SK-N-SH treated with all-trans-retinoic acid at 6 μM for 48 hours (cell line): ENCODE results near the gene SERPINB5.

Source experiments
- ATAC-seq: fragments of 200-7000 bp; cut with Tn5 transposase; 3 replicates; pipeline ENCODE4 v1.9.1; 2020; ENCODE audit warnings: mild to moderate bottlenecking, moderate library complexity
- ARNTL ChIP-seq: fragments of 450-650 bp; formaldehyde crosslinking; IDR thresholded peaks from 2 replicates; pipeline ENCODE4 v1.5.0; 2020; ENCODE audit warnings: low read depth, mild to moderate bottlenecking, moderate library complexity, borderline replicate concordance
- BACH2 ChIP-seq: fragments of 250-450 bp; sonication (Bioruptor Pico); IDR thresholded peaks from 2 replicates; pipeline ENCODE4 v1.9.0; 2021; ENCODE audit warnings: mild to moderate bottlenecking, borderline replicate concordance
- CREB5 ChIP-seq: fragments of 250-450 bp; sonication (Bioruptor Pico); IDR thresholded peaks from 2 replicates; pipeline ENCODE4 v1.5.1; 2020; ENCODE audit warnings: low read depth, mild to moderate bottlenecking, moderate library complexity
- CSDC2 ChIP-seq: fragments of 250-450 bp; sonication (Bioruptor Pico); IDR thresholded peaks from 2 replicates; pipeline ENCODE4 v1.5.0; 2020; ENCODE audit warnings: mild to moderate bottlenecking, moderate library complexity
- ESRRG ChIP-seq: fragments of 250-450 bp; sonication (Bioruptor Pico); IDR thresholded peaks from 2 replicates; pipeline ENCODE4 v1.6.1; 2021; ENCODE audit warnings: mild to moderate bottlenecking
- GLIS3 ChIP-seq: fragments of 250-450 bp; sonication (Bioruptor Pico); IDR thresholded peaks from 2 replicates; pipeline ENCODE4 v1.5.0; 2020; ENCODE audit warnings: mild to moderate bottlenecking, moderate library complexity
- OSR1 ChIP-seq: fragments of 250-450 bp; sonication (Bioruptor Pico); IDR thresholded peaks from 2 replicates; pipeline ENCODE4 v1.8.0; 2022; ENCODE audit warnings: moderate library complexity, mild to moderate bottlenecking, inconsistent platforms
- PATZ1 ChIP-seq: fragments of 250-450 bp; sonication (Bioruptor Pico); IDR thresholded peaks from 2 replicates; pipeline ENCODE4 v1.8.0; 2020; ENCODE audit warnings: mild to moderate bottlenecking, moderate library complexity, borderline replicate concordance
- POU6F1 ChIP-seq: fragments of 250-450 bp; sonication (Bioruptor Pico); IDR thresholded peaks from 2 replicates; pipeline ENCODE4 v1.8.0; 2021; ENCODE audit warnings: low read depth, mild to moderate bottlenecking, moderate library complexity, borderline replicate concordance
- PPARA ChIP-seq: fragments of 250-450 bp; sonication (Bioruptor Pico); IDR thresholded peaks from 2 replicates; pipeline ENCODE4 v1.5.0; 2020; ENCODE audit warnings: mild to moderate bottlenecking, borderline replicate concordance
- RARB ChIP-seq: fragments of 250-450 bp; sonication (Bioruptor Pico); IDR thresholded peaks from 2 replicates; pipeline ENCODE4 v1.8.0; 2021; ENCODE audit warnings: mild to moderate bottlenecking, moderate library complexity
- TCF4 ChIP-seq: fragments of 250-450 bp; sonication (Bioruptor Pico); IDR thresholded peaks from 2 replicates; pipeline ENCODE4 v1.8.0; 2021; ENCODE audit warnings: mild to moderate bottlenecking, moderate library complexity, borderline replicate concordance
- TOX ChIP-seq: fragments of 250-450 bp; sonication (Bioruptor Pico); IDR thresholded peaks from 2 replicates; pipeline ENCODE4 v1.8.0; 2021; ENCODE audit warnings: mild to moderate bottlenecking, moderate library complexity, borderline replicate concordance
- TSHZ2 ChIP-seq: fragments of 250-450 bp; sonication (Bioruptor Pico); IDR thresholded peaks from 2 replicates; pipeline ENCODE4 v1.5.0; 2020; ENCODE audit warnings: mild to moderate bottlenecking, moderate library complexity
- ZC3H10 ChIP-seq: fragments of 250-450 bp; sonication (Bioruptor Pico); IDR thresholded peaks from 2 replicates; pipeline ENCODE4 v1.5.1; 2021; ENCODE audit warnings: mild to moderate bottlenecking, moderate library complexity
- ZFP3 ChIP-seq: fragments of 250-450 bp; sonication (Bioruptor Pico); IDR thresholded peaks from 2 replicates; pipeline ENCODE4 v1.5.0; 2020; ENCODE audit warnings: mild to moderate bottlenecking, moderate library complexity
- ZFP30 ChIP-seq: fragments of 450-650 bp; formaldehyde crosslinking; IDR thresholded peaks from 2 replicates; pipeline ENCODE4 v1.5.0; 2022; ENCODE audit warnings: mild to moderate bottlenecking, moderate library complexity
- ZNF565 ChIP-seq: fragments of 450-650 bp; formaldehyde crosslinking; conservative IDR thresholded peaks from 2 replicates; pipeline ENCODE4 v1.5.0; 2020; ENCODE audit warnings: low read depth, mild to moderate bottlenecking, moderate library complexity
- ZNF8 ChIP-seq: fragments of 450-650 bp; formaldehyde crosslinking; IDR thresholded peaks from 2 replicates; pipeline ENCODE4 v1.5.0; 2020; ENCODE audit warnings: mild to moderate bottlenecking, moderate library complexity
- TF ChIP-seq, protein P1 (sequence below): fragments of 250-450 bp; sonication (Bioruptor Pico); IDR thresholded peaks from 2 replicates; pipeline ENCODE4 v1.5.1; 2021; ENCODE audit warnings: mild to moderate bottlenecking, moderate library complexity

The SERPINB5 gene

DNA sequence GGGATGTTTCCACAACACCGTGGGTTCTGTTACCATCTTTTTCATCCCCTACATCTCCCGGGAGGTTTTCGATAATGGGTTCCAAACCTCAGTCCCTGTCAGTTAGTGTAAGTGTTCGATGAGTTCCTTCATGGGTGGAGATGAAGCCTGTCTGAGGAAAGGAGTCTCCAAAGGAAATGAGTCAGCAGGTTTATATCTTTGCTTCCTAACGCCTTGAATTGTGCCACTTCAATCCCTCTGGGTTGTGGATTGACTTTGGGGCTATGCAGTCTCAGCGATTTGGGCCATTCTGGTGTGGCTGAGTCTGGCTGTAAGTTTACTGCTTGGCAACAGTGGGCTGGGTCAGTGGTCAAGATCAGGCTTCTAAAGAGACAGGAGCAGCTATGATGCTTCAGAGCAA is 1.2 kb downstream of the SERPINB5 start:
- ATAC-seq = no peak
- TF ChIP-seq PATZ1 (CRISPR knock-in tag) = no peak
- TF ChIP-seq OSR1 (CRISPR knock-in tag) = no peak
- no peak for TF ChIP-seq POU6F1 (CRISPR knock-in tag)
- TF ChIP-seq, protein P1, sequence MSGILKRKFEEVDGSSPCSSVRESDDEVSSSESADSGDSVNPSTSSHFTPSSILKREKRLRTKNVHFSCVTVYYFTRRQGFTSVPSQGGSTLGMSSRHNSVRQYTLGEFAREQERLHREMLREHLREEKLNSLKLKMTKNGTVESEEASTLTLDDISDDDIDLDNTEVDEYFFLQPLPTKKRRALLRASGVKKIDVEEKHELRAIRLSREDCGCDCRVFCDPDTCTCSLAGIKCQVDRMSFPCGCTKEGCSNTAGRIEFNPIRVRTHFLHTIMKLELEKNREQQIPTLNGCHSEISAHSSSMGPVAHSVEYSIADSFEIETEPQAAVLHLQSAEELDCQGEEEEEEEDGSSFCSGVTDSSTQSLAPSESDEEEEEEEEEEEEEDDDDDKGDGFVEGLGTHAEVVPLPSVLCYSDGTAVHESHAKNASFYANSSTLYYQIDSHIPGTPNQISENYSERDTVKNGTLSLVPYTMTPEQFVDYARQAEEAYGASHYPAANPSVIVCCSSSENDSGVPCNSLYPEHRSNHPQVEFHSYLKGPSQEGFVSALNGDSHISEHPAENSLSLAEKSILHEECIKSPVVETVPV = no peak
- TF ChIP-seq TSHZ2 = no peak
- no peak for TF ChIP-seq CREB5 (CRISPR knock-in tag)
- no peak for TF ChIP-seq TCF4
- TF ChIP-seq RARB (CRISPR knock-in tag) = no peak
- no peak for TF ChIP-seq ESRRG (CRISPR knock-in tag)
- no peak for TF ChIP-seq PPARA
- TF ChIP-seq BACH2 = no peak
- no peak for TF ChIP-seq ZNF8 (CRISPR knock-in tag)
- TF ChIP-seq, all 23 proteins: peak for 0

DNA sequence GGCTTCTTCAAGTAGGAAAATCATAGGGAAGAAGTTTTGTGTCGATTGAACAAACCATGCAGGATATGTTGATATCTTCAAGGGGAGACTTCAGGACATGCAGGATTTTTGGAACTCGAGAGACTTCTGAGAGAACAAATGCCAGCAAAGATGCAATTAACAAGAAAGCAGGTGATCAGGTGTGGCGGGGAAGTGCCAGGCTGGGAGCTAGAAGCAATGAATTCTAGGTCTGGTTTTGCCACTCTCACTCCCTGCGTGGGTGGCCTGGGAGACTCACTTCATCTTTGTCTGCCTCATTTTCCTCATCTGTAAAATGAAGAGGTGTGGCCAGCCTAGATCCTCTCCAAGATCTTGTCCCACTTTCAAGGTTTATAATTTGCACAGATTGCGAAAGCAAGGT is 3.1 kb downstream of the SERPINB5 start:
- no peak for ATAC-seq

DNA sequence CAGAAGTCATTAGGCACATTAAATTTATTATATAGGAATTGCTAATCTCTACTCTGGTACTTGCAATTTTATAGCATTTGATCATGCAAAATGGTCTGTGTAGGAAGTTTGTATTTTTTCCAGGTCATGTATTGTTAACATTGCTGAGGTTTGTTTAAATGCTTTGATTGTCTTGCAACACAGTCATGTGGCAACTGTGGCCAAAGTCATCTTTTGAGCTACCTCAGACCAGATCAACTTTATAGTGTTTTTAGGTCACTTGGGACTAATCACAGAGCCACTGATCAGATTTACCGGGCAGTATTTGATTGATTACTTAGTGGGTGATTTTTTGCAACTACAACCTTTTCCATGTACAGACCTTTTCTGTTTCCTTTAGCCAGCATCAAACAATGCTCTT is 3.7 kb downstream of the SERPINB5 start:
- no peak for ATAC-seq
- TF ChIP-seq ZNF565 (no peak), ZNF8 (CRISPR knock-in tag) (no peak), POU6F1 (CRISPR knock-in tag) (no peak), RARB (CRISPR knock-in tag) (no peak), ZC3H10 (CRISPR knock-in tag) (no peak), BACH2 (no peak), ZFP30 (CRISPR knock-in tag) (no peak), TOX (no peak), CSDC2 (no peak), PPARA (no peak), GLIS3 (CRISPR knock-in tag) (no peak)

More for the DNA sequence above, 3.1 kb downstream of the SERPINB5 start:
- TF ChIP-seq ESRRG (CRISPR knock-in tag) (no peak), ZFP3 (CRISPR knock-in tag) (no peak), OSR1 (CRISPR knock-in tag) (no peak)

GRCh38 chr18:63480915-63481314 is 4.2 kb downstream of the SERPINB5 start:
- TF ChIP-seq ARNTL (CRISPR knock-in tag) = no peak
- ATAC-seq = no peak
